ENCODE results near the gene SLC48A1.

The SLC48A1 gene

DNA sequence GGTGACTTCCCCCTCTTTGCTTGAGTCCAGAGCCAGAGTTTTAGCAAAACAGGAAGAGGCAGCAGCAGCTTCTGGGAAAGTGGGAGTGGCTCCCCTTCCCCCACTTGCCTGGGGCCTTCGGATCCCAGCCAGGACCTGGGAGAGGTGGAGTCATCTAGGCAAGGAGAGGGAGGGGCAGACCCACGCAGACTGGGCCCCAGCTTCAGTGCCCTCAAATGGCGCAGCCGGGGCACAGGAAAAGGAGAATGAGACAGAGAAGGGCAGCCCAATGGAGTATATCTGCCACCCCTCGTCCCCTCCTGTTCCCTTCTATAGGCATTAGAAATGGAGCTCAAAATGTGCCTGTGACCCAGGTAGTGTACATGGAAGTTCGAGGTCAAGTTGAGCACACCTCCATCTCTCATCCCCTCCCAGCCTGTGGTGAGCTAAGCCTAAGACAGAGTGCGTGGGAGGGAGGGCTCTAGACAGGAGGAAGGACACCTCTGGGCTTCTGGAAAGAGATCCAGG lies 56.0 kb downstream of the SLC48A1 start:
- no peak for DNase-seq

DNA sequence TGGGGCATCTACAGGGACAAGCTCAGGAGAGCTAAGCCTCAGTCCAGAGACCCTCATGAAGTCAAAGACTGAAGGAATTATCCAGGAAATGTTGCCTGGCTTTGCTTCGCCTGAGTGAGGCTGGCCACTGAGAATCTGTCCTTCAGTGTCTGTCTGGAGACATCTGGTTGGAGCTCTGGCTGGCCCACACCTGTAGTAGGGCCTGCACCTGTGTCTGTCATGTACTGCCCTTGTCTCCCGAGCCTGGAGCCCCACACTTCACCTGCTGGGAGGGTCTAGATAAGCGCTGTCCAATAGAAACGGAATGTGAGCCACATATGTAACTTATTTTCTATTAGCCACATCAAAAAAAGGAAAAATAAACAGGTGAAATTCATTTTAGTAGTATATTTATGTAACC lies 56.5 kb downstream of the SLC48A1 start:
- DNase-seq: no peak

Measured in CD4-positive, alpha-beta T cell treated with Interleukin-21 for 1 hour (primary cell).